ENCODE data around the gene MACF1. TPM values are rescaled to one million over a fixed set of nuclear protein-coding genes. Genes with fewer than 3 reads are reported as not detected.

Gene MACF1
- total and polyA plus RNA-seq, 4 donors: 23.3 to 216 (median 51.2) TPM

- TF ChIP-seq ZBTB33 (IDR thresholded peaks at IDR 0.05): no peak
- TF ChIP-seq FOXA2 (IDR thresholded peaks at IDR 0.05): no peak
- TF ChIP-seq TAF1 (conservative IDR thresholded peaks at IDR 0.05): no peak
- TF ChIP-seq JUND (IDR thresholded peaks at IDR 0.05): no peak
Measured at GRCh38 chr1:39436842-39437241, 232.3 kb downstream of the MACF1 start (continued).

- no peak for DNase-seq (ENCODE audit: low spot score)
- Histone ChIP-seq H3K4me3 (ENCODE audit: low read depth in 1 of 3, low read length in 3 of 3) (no peak overlapping the region), H3K27me3 (ENCODE audit: control insufficient read depth in 4 of 4, insufficient read depth in 4 of 4, low read length in 3 of 4) (no peaks in the 10 kb centered on the region), H3K27ac (ENCODE audit: low read depth in 1 of 2, low read length in 2 of 2) (no peak overlapping the region), H3K9ac (ENCODE audit: low read depth in 1 of 2, low read length in 2 of 2) (no peak overlapping the region), H3K4me1 (ENCODE audit: control insufficient read depth in 4 of 4, insufficient read depth in 4 of 4, low read length in 3 of 4) (peaks cover 5 to 14% (median 7%) of the 10 kb centered on the region in 4 donors), H3K9me3 (ENCODE audit: control insufficient read depth in 4 of 4, low read length in 3 of 4) (no peaks in the 10 kb centered on the region), H3K36me3 (ENCODE audit: control insufficient read depth in 4 of 4, insufficient read depth in 3 of 4, low read depth in 1 of 4, low read length in 3 of 4) (peaks cover 14 to 79% (median 61%) of the 10 kb centered on the region in 4 donors)
- no peak for TF ChIP-seq ZBTB33 (IDR thresholded peaks at IDR 0.05)
- no peak for TF ChIP-seq ATF3 (IDR thresholded peaks at IDR 0.05)
- TF ChIP-seq YY1 (IDR thresholded peaks at IDR 0.05): no peak
- no peak for TF ChIP-seq SP1 (IDR thresholded peaks at IDR 0.05)
- TF ChIP-seq FOXA1 (IDR thresholded peaks at IDR 0.05): no peak
- TF ChIP-seq NR2F2 (IDR thresholded peaks at IDR 0.05): no peak
- TF ChIP-seq RAD21 (IDR thresholded peaks at IDR 0.05): no peak
- TF ChIP-seq REST (IDR thresholded peaks at IDR 0.05): no peak
- no peak for TF ChIP-seq EGR1 (IDR thresholded peaks at IDR 0.05; ENCODE audit: low read depth in 2 of 2)
- TF ChIP-seq MAX (IDR thresholded peaks at IDR 0.05): no peak
- TF ChIP-seq HNF4A (conservative IDR thresholded peaks at IDR 0.05): no peak
- no peak for TF ChIP-seq FOXA2 (IDR thresholded peaks at IDR 0.05)
- no peak for TF ChIP-seq TAF1 (conservative IDR thresholded peaks at IDR 0.05)
- no peak for TF ChIP-seq GABPA (IDR thresholded peaks at IDR 0.05 in 1 of 2, conservative IDR thresholded peaks at IDR 0.05 in 1 of 2)
- no peak for TF ChIP-seq CTCF (IDR thresholded peaks at IDR 0.05; ENCODE audit: low read depth, low read length, missing input control)
- TF ChIP-seq RXRA (IDR thresholded peaks at IDR 0.05): no peak
- TF ChIP-seq JUND (IDR thresholded peaks at IDR 0.05): no peak
- WGBS: 89% methylated on average over 2 of the region's 2 CpGs
Measured at GRCh38 chr1:39438042-39438441, 233.5 kb downstream of the MACF1 start.
